ENCODE measurements around the gene WDR64.

DNA sequence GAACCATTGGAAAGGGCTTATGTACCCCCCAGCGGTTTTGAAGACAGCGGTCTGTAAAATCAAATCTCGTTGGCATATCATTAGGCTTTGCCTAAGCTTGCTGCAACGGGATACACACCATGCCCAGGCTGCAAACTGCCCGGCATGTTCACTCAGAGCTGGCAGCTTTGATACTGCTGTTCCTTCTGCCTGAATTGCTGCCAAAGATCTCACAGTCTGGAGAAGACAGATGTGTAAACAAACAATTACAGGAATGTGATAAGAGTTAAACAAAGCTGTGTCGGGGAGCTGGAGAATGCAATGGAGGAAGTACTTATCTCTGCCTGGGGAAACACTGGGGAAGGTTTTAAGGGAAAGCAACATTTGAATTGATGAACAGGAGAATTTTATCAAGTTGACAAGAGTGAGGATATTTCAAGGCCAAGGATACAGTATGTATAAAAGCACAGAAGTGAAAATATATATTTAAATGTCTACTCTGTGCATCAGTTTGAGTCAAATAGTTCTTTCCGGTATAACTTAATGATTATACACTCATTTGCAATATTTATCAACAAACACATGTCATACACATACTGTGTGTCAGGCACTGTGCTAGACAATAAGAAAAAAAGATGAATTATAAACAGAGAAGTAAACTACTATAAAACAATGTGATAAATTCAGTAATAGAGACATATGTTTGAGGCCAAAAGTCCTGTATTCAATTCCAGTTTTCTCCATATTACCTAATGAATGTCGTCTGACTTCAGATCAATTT is 41.8 kb upstream of the WDR64 start:
- TF ChIP-seq, protein P1, sequence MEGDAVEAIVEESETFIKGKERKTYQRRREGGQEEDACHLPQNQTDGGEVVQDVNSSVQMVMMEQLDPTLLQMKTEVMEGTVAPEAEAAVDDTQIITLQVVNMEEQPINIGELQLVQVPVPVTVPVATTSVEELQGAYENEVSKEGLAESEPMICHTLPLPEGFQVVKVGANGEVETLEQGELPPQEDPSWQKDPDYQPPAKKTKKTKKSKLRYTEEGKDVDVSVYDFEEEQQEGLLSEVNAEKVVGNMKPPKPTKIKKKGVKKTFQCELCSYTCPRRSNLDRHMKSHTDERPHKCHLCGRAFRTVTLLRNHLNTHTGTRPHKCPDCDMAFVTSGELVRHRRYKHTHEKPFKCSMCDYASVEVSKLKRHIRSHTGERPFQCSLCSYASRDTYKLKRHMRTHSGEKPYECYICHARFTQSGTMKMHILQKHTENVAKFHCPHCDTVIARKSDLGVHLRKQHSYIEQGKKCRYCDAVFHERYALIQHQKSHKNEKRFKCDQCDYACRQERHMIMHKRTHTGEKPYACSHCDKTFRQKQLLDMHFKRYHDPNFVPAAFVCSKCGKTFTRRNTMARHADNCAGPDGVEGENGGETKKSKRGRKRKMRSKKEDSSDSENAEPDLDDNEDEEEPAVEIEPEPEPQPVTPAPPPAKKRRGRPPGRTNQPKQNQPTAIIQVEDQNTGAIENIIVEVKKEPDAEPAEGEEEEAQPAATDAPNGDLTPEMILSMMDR (IDR thresholded peaks at IDR 0.05) = no peak
- no peak for TF ChIP-seq POLR2A (IDR thresholded peaks at IDR 0.05)

Measured in testis (tissue), 2 donors.